Caco-2 (cell line): ENCODE results near the gene OLFM1. TPM values are rescaled to one million over a fixed set of nuclear protein-coding genes. Genes with fewer than 3 reads are reported as not detected.

Experiments used
- BruUV-seq: library from RNA; stranded (reverse); fragments of 400-500 nt; replicated peaks from 2 replicates; lab custom pipeline; 2021; lab: Mats Ljungman, UMichigan
- CTCF ChIA-PET: fragments of 300-600 bp; sonication (Branson Sonifier 250); formaldehyde crosslinking; loops from one replicate; lab custom pipeline; 2022; ENCODE audit warnings: antibody characterized with exemption; lab: Charles Lee
- POLR2A ChIA-PET: fragments of 300-600 bp; sonication (Branson Sonifier 250); formaldehyde crosslinking; loops from one replicate; lab custom pipeline; 2022; ENCODE audit warnings: antibody characterized with exemption; lab: Charles Lee
- DNase-seq, 2 experiments: peaks; one replicate each; pipeline versions ENCODE4 v3.0.0 to v3.0.0-alpha.2; 2020 to 2022
- H3K27me3 ChIP-seq: replicated peaks from 2 replicates; pipeline ENCODE4 v1.6.0; 2011; ENCODE audit warnings: low read length; ENCODE audit not compliant: control insufficient read depth, insufficient read depth
- H3K36me3 ChIP-seq: 2 replicates; pipeline ENCODE4 v1.5.1; 2011; ENCODE audit warnings: low read length; ENCODE audit not compliant: control insufficient read depth, insufficient read depth
- H3K4me1 ChIP-seq: fragments of 250-450 bp; sonication (Bioruptor Pico); 2 replicates; pipeline ENCODE4 v1.5.1; 2020; ENCODE audit warnings: mild to moderate bottlenecking
- H3K4me3 ChIP-seq: 2 replicates; pipeline ENCODE4 v1.5.1; 2011; ENCODE audit warnings: low read depth, mild to moderate bottlenecking, control low read depth, low read length
- H3K9me3 ChIP-seq: fragments of 250-450 bp; sonication (Bioruptor Pico); 2 replicates; pipeline ENCODE4 v1.5.1; 2020; ENCODE audit warnings: mild to moderate bottlenecking, moderate library complexity
- H3K27ac Mint-ChIP-seq: one replicate; pipeline ENCODE4 v1.8.0; 2022; ENCODE audit warnings: mixed read lengths; ENCODE audit not compliant: unreplicated experiment
- H3K27me3 Mint-ChIP-seq: one replicate; pipeline ENCODE4 v1.8.0; 2022; ENCODE audit warnings: mixed read lengths; ENCODE audit not compliant: insufficient read depth, unreplicated experiment
- H3K36me3 Mint-ChIP-seq: one replicate; pipeline ENCODE4 v1.8.0; 2022; ENCODE audit warnings: mild to moderate bottlenecking, mixed read lengths; ENCODE audit not compliant: insufficient read depth, unreplicated experiment
- H3K4me1 Mint-ChIP-seq: one replicate; pipeline ENCODE4 v1.8.0; 2022; ENCODE audit warnings: low read depth, mixed read lengths; ENCODE audit not compliant: unreplicated experiment
- H3K4me3 Mint-ChIP-seq: one replicate; pipeline ENCODE4 v1.8.0; 2022; ENCODE audit warnings: mild to moderate bottlenecking, moderate library complexity, mixed read lengths; ENCODE audit not compliant: unreplicated experiment
- H3K9me3 Mint-ChIP-seq: one replicate; pipeline ENCODE4 v1.8.0; 2022; ENCODE audit warnings: mixed read lengths; ENCODE audit not compliant: unreplicated experiment
- intact Hi-C: fragments of 100-400 bp; cut with micrococcal nuclease; formaldehyde crosslinking; loops from one replicate; pipeline ENCODE4 v1.10.0; 2022; ENCODE audit not compliant: unreplicated experiment
- total RNA-seq: library from RNA; stranded (reverse); gene quantifications from 2 replicates; pipeline ENCODE4 v1.2.3, GENCODE V29; 2022
- TF ChIP-seq, protein P1 (sequence below), 2 experiments: fragments of 200-600 bp in 1 of 2; IDR thresholded peaks; 1 replicate in 1 of 2; 2 replicates in 1 of 2; pipeline versions ENCODE4 v1.5.1 to v1.8.0; 2011 to 2022; ENCODE audit warnings: antibody characterized with exemption in 1 of 2, control low read depth in 1 of 2, inconsistent platforms in 1 of 2, low read depth in 1 of 2, low read length in 1 of 2, mild to moderate bottlenecking in 1 of 2, moderate library complexity in 1 of 2; ENCODE audit not compliant: insufficient read depth in 1 of 2, severe bottlenecking in 1 of 2, unreplicated experiment in 1 of 2

Gene OLFM1
- total RNA-seq, 1 experiment from 2014 or later = not detected

DNA sequence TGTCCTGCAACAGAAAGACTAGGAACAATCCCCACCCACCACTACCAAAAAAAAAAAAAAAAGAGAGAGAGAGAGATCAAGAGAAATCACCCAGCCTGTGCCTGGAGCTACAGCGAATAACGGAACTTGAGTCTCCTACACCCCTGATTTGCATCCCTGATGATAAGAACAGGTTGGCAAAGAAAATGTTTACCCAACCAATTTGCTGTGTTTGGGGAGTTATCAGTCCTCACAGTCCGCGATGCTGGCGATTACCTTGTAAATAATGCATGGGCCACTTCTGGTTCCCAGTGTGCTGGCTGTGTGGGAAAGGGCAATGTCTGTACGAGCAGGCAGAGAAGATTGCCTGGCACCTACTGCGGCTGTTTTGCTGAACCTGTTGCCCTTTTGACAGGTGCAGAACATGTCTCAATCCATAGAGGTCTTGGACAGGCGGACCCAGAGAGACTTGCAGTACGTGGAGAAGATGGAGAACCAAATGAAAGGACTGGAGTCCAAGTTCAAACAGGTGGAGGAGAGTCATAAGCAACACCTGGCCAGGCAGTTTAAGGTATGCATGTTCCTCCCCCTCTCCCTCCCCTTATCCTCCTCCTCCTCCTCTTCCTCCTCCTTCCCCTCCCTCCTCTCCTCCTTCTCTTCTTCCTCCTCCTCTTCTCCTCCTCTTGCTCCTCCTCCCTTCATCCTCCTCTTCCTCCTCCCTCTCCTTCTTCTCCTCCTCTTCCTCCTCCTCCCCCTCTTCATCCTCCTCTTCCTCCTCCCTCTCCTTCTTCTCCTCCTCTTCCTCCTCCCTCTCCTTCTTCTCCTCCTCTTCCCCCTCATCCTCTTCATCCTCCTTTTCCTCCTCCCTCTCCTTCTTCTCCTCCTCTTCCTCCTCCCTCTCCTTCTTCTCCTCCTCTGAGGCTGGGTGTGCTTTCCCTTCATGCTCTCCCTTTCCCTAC, 8.3 kb downstream of the OLFM1 start:
- POLR2A ChIA-PET = no interaction called here
- no TSS peak for BruUV-seq
- H3K9me3 ChIP-seq = no peaks in the 10 kb centered on the region; the same call in 1 of the 2 replicates
- no peaks in the 10 kb centered on the region for H3K4me1 ChIP-seq
- CTCF ChIA-PET = no interaction called here
- TF ChIP-seq, protein P1, sequence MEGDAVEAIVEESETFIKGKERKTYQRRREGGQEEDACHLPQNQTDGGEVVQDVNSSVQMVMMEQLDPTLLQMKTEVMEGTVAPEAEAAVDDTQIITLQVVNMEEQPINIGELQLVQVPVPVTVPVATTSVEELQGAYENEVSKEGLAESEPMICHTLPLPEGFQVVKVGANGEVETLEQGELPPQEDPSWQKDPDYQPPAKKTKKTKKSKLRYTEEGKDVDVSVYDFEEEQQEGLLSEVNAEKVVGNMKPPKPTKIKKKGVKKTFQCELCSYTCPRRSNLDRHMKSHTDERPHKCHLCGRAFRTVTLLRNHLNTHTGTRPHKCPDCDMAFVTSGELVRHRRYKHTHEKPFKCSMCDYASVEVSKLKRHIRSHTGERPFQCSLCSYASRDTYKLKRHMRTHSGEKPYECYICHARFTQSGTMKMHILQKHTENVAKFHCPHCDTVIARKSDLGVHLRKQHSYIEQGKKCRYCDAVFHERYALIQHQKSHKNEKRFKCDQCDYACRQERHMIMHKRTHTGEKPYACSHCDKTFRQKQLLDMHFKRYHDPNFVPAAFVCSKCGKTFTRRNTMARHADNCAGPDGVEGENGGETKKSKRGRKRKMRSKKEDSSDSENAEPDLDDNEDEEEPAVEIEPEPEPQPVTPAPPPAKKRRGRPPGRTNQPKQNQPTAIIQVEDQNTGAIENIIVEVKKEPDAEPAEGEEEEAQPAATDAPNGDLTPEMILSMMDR (IDR thresholded peaks at IDR 0.05; ENCODE audit: insufficient read depth in 1 of 2, low read depth in 1 of 2, low read length in 1 of 2, severe bottlenecking in 1 of 2, unreplicated experiment in 1 of 2) = no peak
- Mint-ChIP-seq H3K9me3 (peaks cover 14% of the 10 kb centered on the region), H3K27ac (no peak overlapping the region), H3K4me1 (no peaks in the 10 kb centered on the region), H3K36me3 (no peaks in the 10 kb centered on the region), H3K4me3 (no peak overlapping the region), H3K27me3 (peaks cover 22% of the 10 kb centered on the region)
- H3K4me3 ChIP-seq = no peak overlapping the region
- intact Hi-C loops = no loop called here
- no peaks in the 10 kb centered on the region for H3K36me3 ChIP-seq
- no peaks in the 10 kb centered on the region for H3K27me3 ChIP-seq
- no peak for DNase-seq

DNA sequence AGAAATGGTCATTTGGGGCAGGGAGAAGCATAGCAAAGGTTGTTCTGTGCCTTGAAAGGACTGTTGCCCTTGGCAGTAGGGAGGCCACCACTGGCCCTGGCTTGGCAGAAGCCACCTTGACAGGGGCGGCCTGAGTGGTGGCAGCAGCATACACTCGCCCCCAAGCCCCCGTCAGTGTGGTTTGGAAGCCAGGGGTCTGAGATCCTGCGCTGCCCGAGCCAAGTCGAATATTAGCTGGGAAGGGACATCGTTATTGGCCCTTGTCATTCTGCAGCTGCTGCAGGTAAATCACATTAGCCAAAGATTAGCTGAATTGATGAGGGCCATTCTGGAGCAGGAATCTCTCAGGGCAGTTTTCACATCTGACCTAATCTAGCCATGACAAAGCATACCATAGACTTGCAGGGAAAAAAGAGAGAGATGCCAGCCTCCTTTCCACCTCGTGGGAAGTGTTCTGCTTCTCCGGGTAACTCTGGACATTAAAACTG, 9.0 kb downstream of the OLFM1 start:
- no peaks in the 10 kb centered on the region for H3K36me3 Mint-ChIP-seq
- TF ChIP-seq, protein P1 (IDR thresholded peaks at IDR 0.05; ENCODE audit: insufficient read depth in 1 of 2, low read depth in 1 of 2, low read length in 1 of 2, severe bottlenecking in 1 of 2, unreplicated experiment in 1 of 2) = no peak

GRCh38 chr9:135098400-135099105, 11.1 kb downstream of the OLFM1 start:
- no peak overlapping the region for H3K27ac Mint-ChIP-seq
- Histone ChIP-seq H3K4me3 (no peak overlapping the region), H3K36me3 (no peaks in the 10 kb centered on the region), H3K27me3 (no peaks in the 10 kb centered on the region), H3K9me3 (no peaks in the 10 kb centered on the region), H3K4me1 (no peaks in the 10 kb centered on the region)
- H3K9me3 Mint-ChIP-seq = no peaks in the 10 kb centered on the region
- TF ChIP-seq, protein P1 (IDR thresholded peaks at IDR 0.05; ENCODE audit: insufficient read depth in 1 of 2, low read depth in 1 of 2, low read length in 1 of 2, severe bottlenecking in 1 of 2, unreplicated experiment in 1 of 2) = no peak
- peak; percentile 56 to 64 for DNase-seq
- intact Hi-C loops = loop anchor here (2.0 kb wide), 1 partner anchor 22 kb away; no protein-coding TSS in a partner anchor
- no peaks in the 10 kb centered on the region for H3K4me1 Mint-ChIP-seq
- H3K4me3 Mint-ChIP-seq = no peak overlapping the region
- CTCF ChIA-PET = no interaction called here
- no peaks in the 10 kb centered on the region for H3K36me3 Mint-ChIP-seq
- H3K27me3 Mint-ChIP-seq = peaks cover 23% of the 10 kb centered on the region
- no TSS peak for BruUV-seq
- POLR2A ChIA-PET = no interaction called here

More for the DNA sequence above, 9.0 kb downstream of the OLFM1 start:
- Histone ChIP-seq H3K4me3 (no peak overlapping the region), H3K36me3 (no peaks in the 10 kb centered on the region), H3K27me3 (no peaks in the 10 kb centered on the region), H3K4me1 (no peaks in the 10 kb centered on the region), H3K9me3 (no peaks in the 10 kb centered on the region)
- no TSS peak for BruUV-seq
- Mint-ChIP-seq H3K4me3 (no peak overlapping the region), H3K27me3 (peaks cover 21% of the 10 kb centered on the region), H3K9me3 (peaks cover 7% of the 10 kb centered on the region), H3K27ac (no peak overlapping the region), H3K4me1 (no peaks in the 10 kb centered on the region)
- ChIA-PET POLR2A (no interaction called here), CTCF (no interaction called here)
- DNase-seq = no peak
- intact Hi-C loops = no loop called here
